Measurements from ENCODE around the gene BCAP31.

GRCh38 chrX:153740631-153741222 lies 16.5 kb upstream of the BCAP31 start:
- no peak for TF ChIP-seq CTCF (conservative IDR thresholded peaks at IDR 0.05 in 1 of 2, IDR thresholded peaks at IDR 0.05 in 1 of 2; ENCODE audit: low read depth in 1 of 2, low read length in 2 of 2)
- TF ChIP-seq EZH2 (IDR thresholded peaks at IDR 0.05; ENCODE audit: low read length, missing control alignments) = no peak
